Mesodermal cell (in vitro differentiated cells): ENCODE data around the gene IL13. TPM values are rescaled to one million over a fixed set of nuclear protein-coding genes. Genes with fewer than 3 reads are reported as not detected.
"Not testable (repeated sequence)": the region's sequence is repeated elsewhere in the genome, so short reads cannot be mapped to it uniquely, and the experiment has no call there.

Source experiments
- H3K27ac ChIP-seq: 2 replicates; pipeline ENCODE4 v1.7.0; 2013; ENCODE audit warnings: mild to moderate bottlenecking, low read depth, low read length, moderate library complexity; ENCODE audit not compliant: severe bottlenecking
- H3K36me3 ChIP-seq: 2 replicates; pipeline ENCODE4 v1.7.1; 2013; ENCODE audit warnings: mild to moderate bottlenecking, low read length, moderate library complexity; ENCODE audit not compliant: control insufficient read depth, insufficient read depth
- H3K4me1 ChIP-seq: one replicate; pipeline ENCODE4 v1.7.1; 2013; ENCODE audit warnings: mild to moderate bottlenecking, low read length; ENCODE audit not compliant: insufficient read depth, control insufficient read depth, poor library complexity, severe bottlenecking
- H3K4me3 ChIP-seq: 2 replicates; pipeline ENCODE4 v1.7.0; 2013; ENCODE audit warnings: low read length, control low read depth, mild to moderate bottlenecking; ENCODE audit not compliant: insufficient read depth, poor library complexity, severe bottlenecking; ENCODE audit errors: extremely low read depth
- H3K9me3 ChIP-seq: 2 replicates; pipeline ENCODE4 v1.7.1; 2013; ENCODE audit warnings: mild to moderate bottlenecking, low read length, moderate library complexity; ENCODE audit not compliant: control insufficient read depth
- WGBS, 2 experiments: methylation state at CpG; one replicate each; pipeline ENCODE4 v1.1.5; 2013; ENCODE audit warnings: missing lambda C conversion rate in 2 of 2; ENCODE audit not compliant: insufficient coverage in 2 of 2; 5-methylcytosine and 5-hydroxymethylcytosine counted together
- polyA plus RNA-seq, 2 experiments: library from polyadenylated mRNA; stranded (reverse); fragments of 50-300 nt; gene quantifications; one replicate each; pipeline ENCODE4 v1.2.3, GENCODE V29; 2013

Gene IL13
- not detected for polyA plus RNA-seq (2013, experiment 1 of 2)
- not detected for polyA plus RNA-seq (2013, experiment 2 of 2)

DNA sequence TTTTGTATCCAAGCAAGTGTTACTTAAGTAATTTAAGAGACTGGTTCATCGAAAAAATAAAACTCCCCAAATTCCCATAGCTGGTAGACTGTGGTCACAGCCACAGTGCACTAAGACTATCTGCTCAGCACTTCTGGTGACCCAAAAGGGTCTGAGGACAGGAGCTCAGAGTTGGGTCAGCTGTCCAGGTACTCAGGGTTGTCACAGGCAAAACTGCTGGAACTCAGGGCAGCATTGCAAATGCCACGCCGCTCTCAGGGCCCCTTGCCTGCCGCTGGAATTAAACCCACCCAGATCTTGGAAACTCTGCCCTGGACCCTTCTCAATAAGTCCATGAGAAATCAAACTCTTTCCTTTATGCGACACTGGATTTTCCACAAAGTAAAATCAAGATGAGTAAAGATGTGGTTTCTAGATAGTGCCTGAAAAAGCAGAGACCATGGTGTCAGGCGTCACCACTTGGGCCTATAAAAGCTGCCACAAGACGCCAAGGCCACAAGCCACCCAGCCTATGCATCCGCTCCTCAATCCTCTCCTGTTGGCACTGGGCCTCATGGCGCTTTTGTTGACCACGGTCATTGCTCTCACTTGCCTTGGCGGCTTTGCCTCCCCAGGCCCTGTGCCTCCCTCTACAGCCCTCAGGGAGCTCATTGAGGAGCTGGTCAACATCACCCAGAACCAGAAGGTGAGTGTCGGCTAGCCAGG lies at the start of gene IL13:
IL13 (plus strand) TSS at position 498 of the 705 bp plus-strand sequence; CDS start at position 512, 14 bp downstream.
- no peaks in the 10 kb centered on the region for H3K9me3 ChIP-seq
- peaks cover 4% of the 10 kb centered on the region for H3K4me1 ChIP-seq
- 94% methylated on average over 10 of the region's 12 CpGs for WGBS, 2 experiments
- no peak within 1 kb of the TSS for H3K27ac ChIP-seq
- no peak within 1 kb of the TSS for H3K4me3 ChIP-seq
- H3K36me3 ChIP-seq: no peaks in the 10 kb centered on the region

DNA sequence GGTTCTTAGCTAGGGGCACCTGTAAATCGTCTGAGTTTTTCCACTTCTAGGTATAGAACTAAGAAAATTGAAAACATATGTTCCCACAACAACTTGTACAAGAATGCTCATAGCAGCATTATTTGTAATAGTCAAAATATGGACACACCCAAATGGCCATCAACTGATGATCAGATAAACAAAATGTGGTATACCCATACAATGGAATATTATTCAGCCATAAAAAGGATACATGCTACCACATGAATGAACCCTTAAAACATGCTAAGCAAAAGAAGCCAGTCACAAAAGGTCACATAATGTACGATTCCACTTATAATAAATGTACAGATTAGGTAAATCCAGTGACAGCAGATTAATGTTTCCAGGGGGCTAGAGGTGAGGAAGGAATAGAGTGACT lies 46.0 kb upstream of the IL13 start:
- Histone ChIP-seq H3K4me3 (no peak overlapping the region), H3K27ac (no peak overlapping the region), H3K36me3 (peaks cover 12% of the 10 kb centered on the region), H3K4me1 (no peaks in the 10 kb centered on the region), H3K9me3 (no peaks in the 10 kb centered on the region)
- WGBS, 2 experiments: no CpG with 5 or more reads among the region's 2 CpGs

DNA sequence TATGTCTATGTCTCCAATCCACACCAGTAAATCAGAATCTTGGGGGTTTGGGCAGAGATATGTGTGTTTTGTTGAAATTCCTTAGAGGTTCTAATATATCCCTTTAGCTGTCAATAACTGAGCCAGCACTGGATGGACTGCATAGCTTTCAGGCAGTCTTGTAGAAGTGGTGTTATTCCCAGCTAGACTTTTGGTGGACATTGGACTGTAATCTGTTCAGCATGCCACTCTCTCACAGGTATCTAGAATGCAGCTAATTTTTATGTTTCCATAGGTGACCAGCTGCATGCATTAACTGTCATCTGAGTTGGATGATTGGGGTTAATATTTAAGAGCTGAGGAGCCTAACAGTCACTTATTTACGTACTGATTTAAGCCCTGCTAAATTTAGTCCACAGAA lies 45.1 kb upstream of the IL13 start:
- no peak overlapping the region for H3K27ac ChIP-seq
- peaks cover 12% of the 10 kb centered on the region for H3K36me3 ChIP-seq
- no peak overlapping the region for H3K4me3 ChIP-seq
- no CpG with 5 or more reads among the region's 1 CpG for WGBS, 2 experiments
- H3K9me3 ChIP-seq: no peaks in the 10 kb centered on the region
- no peaks in the 10 kb centered on the region for H3K4me1 ChIP-seq

DNA sequence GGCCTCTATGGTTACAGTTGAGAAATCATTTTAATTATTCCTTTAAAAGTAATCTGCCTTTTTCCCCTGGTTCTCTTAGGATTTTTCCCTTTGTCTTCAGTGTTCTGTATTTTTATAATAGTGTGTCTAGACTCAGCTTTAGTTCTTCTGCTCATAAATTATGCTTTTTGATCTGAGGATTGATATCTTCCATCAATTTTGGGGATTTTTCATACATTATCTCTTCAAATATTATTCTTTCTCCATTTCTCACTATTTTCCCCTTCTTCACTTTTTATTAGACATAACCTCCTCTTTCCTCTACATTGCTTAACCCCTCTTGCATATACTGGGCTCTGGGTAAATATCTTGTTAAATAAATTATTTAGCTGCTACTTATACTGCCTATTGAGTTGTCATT lies 36.3 kb upstream of the IL13 start:
- H3K27ac ChIP-seq: no peak overlapping the region
- peaks cover 2% of the 10 kb centered on the region for H3K36me3 ChIP-seq
- H3K9me3 ChIP-seq: no peaks in the 10 kb centered on the region
- no peak overlapping the region for H3K4me3 ChIP-seq
- H3K4me1 ChIP-seq: no peaks in the 10 kb centered on the region

DNA sequence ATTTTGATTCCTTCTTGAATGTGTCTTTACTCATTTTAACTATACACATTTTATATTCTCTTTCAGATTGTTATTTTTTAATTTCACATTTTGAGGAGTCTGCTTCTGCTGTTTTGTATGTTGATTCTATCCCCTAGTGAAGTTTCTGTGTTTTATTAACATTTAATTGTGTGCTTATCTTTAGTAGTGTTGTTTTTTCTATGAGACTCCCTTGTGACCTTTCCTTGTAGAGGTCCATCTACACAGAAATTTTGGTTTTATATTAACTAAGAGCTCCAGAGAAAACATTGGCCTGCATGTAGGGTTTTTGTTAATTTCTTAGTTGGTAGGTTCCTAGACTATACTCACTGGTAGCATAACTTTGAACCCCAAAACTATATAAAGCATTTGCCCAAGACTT lies 35.4 kb upstream of the IL13 start:
- no peaks in the 10 kb centered on the region for H3K4me1 ChIP-seq
- H3K36me3 ChIP-seq: peaks cover 2% of the 10 kb centered on the region
- no peak overlapping the region for H3K27ac ChIP-seq
- no peaks in the 10 kb centered on the region for H3K9me3 ChIP-seq
- H3K4me3 ChIP-seq: no peak overlapping the region

DNA sequence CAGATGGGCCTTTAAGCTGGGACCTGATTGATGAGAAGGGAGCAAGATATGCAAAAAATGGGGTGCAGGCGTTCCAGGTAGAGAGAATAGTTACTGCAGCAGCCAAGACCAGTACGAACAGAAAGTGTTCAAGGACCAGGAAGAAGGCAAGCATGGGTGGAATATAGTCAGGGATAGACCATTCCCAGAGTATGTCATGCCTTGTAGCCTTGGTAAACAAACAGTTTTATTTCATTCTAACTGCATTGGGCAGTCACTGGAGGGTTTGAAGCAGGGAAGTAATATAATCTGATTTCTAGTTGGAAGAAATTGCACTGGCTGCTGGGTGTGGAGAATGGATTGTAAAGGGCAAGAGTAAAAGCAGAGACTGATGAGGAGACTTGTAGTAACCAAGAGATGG lies 30.5 kb upstream of the IL13 start:
- H3K27ac ChIP-seq: no peak overlapping the region
- no peaks in the 10 kb centered on the region for H3K9me3 ChIP-seq
- WGBS, 2 experiments: 86 to 94% methylated on average over 1 to 2 of the region's 2 CpGs
- H3K36me3 ChIP-seq: peaks cover 2% of the 10 kb centered on the region
- no peaks in the 10 kb centered on the region for H3K4me1 ChIP-seq
- no peak overlapping the region for H3K4me3 ChIP-seq

DNA sequence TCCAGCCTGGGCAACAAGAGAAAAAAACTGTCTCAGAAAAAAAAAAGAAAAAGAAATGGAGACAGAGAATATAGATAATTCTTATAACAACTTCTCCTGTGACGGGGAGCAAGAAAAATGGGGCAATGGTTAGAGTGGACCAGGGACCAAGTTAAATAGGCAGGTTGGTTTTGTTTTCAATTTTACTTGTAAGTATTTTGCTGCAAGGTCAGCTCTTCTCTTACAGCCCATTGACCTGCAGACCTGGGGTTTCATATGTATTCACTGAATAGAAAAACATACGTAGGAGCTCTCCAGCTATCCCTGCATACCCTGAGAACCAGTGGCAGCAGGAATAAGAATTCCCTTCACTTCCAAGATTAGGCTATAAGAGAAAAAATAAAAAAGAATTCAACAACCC lies 29.2 kb upstream of the IL13 start:
- Histone ChIP-seq H3K9me3 (no peaks in the 10 kb centered on the region), H3K36me3 (no peaks in the 10 kb centered on the region), H3K4me1 (no peaks in the 10 kb centered on the region), H3K4me3 (no peak overlapping the region), H3K27ac (no peak overlapping the region)
- WGBS, 2 experiments: 100% methylated on average over 1 of the region's 2 CpGs; no CpG with 5 or more reads in 1 of the 2 experiments

DNA sequence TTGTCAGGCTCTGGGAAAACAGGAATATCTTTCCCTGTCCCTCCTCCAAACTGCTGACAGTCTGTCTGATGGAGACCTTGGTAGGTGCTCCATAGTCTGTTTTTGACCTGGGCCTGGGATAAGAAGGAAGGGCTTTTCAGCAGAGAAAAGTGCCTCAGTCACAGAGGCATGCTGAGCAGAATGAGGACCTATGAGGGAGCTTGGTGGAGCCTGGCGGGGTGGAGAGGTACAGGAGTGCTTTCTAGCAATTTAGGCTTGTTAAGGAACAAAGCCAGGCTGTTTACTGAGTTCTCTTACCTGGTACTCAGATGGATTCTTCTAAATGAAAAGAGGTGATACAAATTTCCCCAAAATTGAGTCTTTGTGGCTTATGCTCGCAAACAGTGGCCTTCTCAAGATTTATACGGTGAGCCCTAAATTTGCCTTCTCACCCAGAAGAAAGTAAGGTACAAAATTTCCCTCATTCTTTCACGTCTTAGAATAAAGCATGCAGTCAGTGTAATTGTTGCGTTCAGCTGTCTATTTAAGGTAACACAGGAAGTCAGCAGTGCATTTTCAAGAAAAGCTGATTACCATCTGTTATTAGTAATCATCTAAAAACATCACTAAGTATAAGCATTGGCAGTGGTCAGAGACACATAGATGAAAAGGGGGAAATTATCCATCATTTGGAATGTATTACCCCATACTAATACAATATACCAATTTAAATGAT lies 28.6 kb upstream of the IL13 start:
- Histone ChIP-seq H3K27ac (no peak overlapping the region), H3K4me1 (no peaks in the 10 kb centered on the region), H3K4me3 (no peak overlapping the region), H3K36me3 (no peaks in the 10 kb centered on the region), H3K9me3 (no peaks in the 10 kb centered on the region)
- WGBS, 2 experiments: 90 to 93% methylated on average over 4 of the region's 5 CpGs

DNA sequence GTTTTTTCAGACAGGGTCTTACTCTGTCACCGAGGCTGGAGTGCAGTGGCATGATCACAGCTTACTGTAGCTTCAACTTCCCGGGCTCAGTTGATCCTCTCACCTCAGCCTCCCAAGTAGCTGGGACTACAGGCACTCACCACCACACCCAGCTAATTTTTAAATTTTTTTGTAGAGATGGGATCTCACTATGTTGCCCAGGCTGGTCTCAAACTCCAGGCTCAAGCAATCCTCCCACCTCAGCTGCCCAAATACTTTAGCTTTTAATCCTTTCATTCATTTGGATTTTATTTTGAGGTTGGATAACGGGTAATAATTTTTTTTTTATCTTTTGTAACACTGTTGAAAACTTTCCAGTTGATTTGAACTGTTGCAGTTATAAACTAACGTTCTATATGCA lies 24.4 kb upstream of the IL13 start:
- not testable (repeated sequence) for H3K4me3 ChIP-seq, H3K36me3 ChIP-seq, H3K9me3 ChIP-seq, H3K4me1 ChIP-seq, H3K27ac ChIP-seq
- WGBS, 2 experiments: 100% methylated on average over 2 of the region's 4 CpGs

DNA sequence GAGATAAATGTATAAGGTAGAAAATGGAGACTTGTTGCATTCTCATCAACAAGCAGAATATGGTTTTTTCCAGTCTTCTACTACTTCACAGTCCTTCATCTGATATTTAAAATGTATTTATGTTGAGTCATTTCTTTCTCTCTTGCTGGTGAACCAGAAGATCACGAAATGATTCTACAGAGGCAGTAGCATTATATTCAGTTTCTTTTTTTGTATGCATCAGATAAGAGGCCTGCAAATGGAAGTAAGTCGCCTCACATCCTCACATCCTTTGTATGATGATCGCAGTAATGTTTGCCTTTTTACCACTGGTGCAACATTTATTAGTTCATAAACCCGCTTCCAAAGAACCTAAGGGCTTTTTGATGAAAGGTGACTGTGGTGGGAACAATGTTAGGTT lies 22.1 kb upstream of the IL13 start:
- H3K27ac ChIP-seq: no peak overlapping the region
- no peak overlapping the region for H3K4me3 ChIP-seq
- WGBS, 2 experiments: no CpG with 5 or more reads among the region's 4 CpGs
- H3K4me1 ChIP-seq: no peaks in the 10 kb centered on the region
- peaks cover 19% of the 10 kb centered on the region for H3K36me3 ChIP-seq
- H3K9me3 ChIP-seq: no peaks in the 10 kb centered on the region

DNA sequence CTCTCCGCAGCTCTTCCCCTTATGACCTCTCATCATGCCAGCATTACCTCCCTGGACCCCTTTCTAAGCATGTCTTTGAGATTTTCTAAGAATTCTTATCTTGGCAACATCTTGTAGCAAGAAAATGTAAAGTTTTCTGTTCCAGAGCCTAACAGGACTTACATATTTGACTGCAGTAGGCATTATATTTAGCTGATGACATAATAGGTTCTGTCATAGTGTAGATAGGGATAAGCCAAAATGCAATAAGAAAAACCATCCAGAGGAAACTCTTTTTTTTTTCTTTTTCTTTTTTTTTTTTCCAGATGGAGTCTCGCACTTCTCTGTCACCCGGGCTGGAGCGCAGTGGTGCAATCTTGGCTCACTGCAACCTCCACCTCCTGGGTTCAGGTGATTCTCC lies 20.7 kb upstream of the IL13 start:
- peaks cover 21% of the 10 kb centered on the region for H3K36me3 ChIP-seq
- no peak overlapping the region for H3K27ac ChIP-seq
- H3K4me1 ChIP-seq: no peaks in the 10 kb centered on the region
- 86 to 96% methylated on average over 4 of the region's 4 CpGs for WGBS, 2 experiments
- no peak overlapping the region for H3K4me3 ChIP-seq
- H3K9me3 ChIP-seq: no peaks in the 10 kb centered on the region
